ENCODE measurements around the gene RNF13.

DNA sequence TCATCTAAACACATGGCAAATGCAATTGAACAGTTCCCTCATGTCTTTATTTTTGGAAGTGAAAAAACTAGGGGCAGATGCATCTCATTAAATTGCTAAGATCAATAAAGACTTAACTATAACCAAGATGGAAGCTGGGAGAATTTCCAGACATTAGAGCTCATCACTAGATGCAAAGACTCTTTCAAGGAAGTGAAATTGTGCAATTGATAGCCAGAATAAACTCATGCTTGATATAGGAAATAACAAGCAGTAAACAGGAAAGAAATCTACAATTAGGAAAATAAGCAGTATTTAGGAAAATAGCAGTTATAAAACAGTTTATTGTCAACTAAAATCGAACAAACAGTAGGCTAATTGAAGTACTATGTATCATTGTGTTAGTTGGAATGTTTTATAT, 11.8 kb upstream of the RNF13 start:
- TF ChIP-seq POLR2AphosphoS5 (IDR thresholded peaks at IDR 0.05; ENCODE audit: low read depth, low read length) (no peak), TAF1 (IDR thresholded peaks at IDR 0.05; ENCODE audit: borderline replicate concordance, insufficient read depth, low read length) (no peak), SIN3A (IDR thresholded peaks at IDR 0.05; ENCODE audit: borderline replicate concordance, insufficient read depth, low read length) (no peak), FOXP2 (optimal IDR thresholded peaks at IDR 0.05; ENCODE audit: borderline replicate concordance, extremely low read depth, extremely low read length, insufficient read depth) (no peak)
- TF ChIP-seq, protein P1, sequence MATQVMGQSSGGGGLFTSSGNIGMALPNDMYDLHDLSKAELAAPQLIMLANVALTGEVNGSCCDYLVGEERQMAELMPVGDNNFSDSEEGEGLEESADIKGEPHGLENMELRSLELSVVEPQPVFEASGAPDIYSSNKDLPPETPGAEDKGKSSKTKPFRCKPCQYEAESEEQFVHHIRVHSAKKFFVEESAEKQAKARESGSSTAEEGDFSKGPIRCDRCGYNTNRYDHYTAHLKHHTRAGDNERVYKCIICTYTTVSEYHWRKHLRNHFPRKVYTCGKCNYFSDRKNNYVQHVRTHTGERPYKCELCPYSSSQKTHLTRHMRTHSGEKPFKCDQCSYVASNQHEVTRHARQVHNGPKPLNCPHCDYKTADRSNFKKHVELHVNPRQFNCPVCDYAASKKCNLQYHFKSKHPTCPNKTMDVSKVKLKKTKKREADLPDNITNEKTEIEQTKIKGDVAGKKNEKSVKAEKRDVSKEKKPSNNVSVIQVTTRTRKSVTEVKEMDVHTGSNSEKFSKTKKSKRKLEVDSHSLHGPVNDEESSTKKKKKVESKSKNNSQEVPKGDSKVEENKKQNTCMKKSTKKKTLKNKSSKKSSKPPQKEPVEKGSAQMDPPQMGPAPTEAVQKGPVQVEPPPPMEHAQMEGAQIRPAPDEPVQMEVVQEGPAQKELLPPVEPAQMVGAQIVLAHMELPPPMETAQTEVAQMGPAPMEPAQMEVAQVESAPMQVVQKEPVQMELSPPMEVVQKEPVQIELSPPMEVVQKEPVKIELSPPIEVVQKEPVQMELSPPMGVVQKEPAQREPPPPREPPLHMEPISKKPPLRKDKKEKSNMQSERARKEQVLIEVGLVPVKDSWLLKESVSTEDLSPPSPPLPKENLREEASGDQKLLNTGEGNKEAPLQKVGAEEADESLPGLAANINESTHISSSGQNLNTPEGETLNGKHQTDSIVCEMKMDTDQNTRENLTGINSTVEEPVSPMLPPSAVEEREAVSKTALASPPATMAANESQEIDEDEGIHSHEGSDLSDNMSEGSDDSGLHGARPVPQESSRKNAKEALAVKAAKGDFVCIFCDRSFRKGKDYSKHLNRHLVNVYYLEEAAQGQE (IDR thresholded peaks at IDR 0.05; ENCODE audit: insufficient read depth in 1 of 2, low read depth in 2 of 2, low read length in 2 of 2): no peak
